Activated CD8-positive, alpha-beta memory T cell treated with anti-CD3 and anti-CD28 coated beads, Interleukin-2, amount 50 U/mL, for 24 hours (primary cell): ENCODE data around the gene JHY.
A peak's percentile ranks its signal among the peaks of the same experiment; 100 is the strongest.
"Not testable (repeated sequence)": the region's sequence is repeated elsewhere in the genome, so short reads cannot be mapped to it uniquely, and the experiment has no call there.

ENCODE experiments used
- DNase-seq: peaks from one replicate; pipeline ENCODE4 v3.0.0-alpha.2; 2020; ENCODE audit errors: extremely low read depth

The JHY gene

DNA sequence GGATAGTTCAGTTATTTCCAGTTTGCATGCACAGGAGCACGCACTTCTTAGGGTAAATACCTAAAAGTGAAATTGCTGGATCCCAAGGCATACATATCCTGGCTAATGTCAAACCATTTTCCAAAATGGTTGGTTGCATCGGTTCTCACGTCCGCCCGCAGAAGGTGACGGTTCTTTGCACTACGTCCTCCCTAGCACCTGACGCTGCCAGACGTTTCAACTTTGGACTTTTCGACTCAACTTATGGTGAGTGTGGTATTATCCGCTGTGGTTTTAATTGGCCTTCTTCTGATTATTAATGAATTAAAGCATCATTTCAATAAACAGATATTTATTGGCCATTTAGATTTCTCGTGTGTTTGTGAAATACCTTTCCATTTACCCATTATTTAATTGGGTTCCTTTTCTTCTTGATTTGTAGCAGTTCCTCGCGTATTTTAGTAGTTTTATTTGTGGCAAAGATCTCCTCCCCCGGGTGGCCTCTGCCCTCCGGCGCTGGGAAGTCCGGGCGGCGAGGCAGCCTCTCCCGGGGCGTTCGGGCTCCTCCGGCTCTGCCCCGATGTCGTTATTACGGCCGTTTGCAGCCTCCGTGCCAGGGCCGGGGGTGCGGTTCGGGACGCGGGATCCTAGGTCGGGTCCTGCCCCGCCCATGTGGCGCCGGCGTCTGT lies at the start of gene JHY:
Gene JHY, plus strand, starts transcription at position 571 of the 668 bp plus-strand sequence. CDS start 3,091 bp downstream, outside the sequence.
- DNase-seq = no peak

DNA sequence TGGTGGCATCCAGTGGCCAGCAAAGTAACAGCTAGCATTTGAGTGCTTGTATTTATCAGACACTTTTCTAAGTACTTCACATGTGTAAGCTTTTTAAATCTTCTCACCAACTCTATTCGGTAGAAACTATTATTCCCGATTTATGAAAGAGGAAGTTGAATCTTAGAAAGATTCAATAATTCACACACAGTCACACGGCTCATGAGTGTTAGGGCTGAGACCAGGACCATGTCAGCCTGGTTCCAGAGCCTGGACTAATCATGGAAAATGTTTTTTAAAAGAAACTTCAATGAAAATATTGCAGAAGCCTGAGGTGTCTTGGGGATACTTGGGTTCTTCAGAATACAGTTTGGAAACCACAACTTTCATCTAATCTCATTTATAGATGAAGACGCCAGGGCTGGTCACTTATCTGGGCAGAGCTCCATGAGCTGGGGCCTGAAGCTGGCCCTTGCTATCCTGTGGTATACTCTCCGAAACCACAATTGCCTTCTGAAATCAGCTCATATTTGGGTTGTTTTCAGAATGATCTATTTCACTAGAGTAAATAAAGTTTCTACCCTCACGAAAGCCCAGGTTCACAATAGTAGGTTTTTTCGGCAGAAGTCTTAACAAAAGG lies 48.6 kb upstream of the JHY start:
- DNase-seq = no peak

DNA sequence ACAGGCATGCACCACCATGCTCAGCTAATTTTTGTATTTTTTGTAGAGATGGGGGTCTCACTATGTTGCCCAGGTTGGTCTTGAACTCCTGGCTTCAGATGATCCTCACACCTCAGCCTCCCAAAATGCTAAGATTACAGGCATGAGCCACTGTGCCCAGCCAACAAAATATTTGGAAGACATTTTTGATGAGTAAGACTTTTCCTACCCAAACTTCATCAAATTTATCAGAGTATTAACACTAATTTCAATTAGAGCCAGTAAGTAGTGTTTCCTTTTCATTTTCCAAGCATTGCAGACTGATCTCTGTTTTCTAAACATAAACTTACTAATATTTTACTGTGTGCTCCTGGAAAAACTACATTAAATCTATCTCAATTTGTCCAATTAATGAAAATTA lies 45.6 kb upstream of the JHY start:
- DNase-seq = no peak

DNA sequence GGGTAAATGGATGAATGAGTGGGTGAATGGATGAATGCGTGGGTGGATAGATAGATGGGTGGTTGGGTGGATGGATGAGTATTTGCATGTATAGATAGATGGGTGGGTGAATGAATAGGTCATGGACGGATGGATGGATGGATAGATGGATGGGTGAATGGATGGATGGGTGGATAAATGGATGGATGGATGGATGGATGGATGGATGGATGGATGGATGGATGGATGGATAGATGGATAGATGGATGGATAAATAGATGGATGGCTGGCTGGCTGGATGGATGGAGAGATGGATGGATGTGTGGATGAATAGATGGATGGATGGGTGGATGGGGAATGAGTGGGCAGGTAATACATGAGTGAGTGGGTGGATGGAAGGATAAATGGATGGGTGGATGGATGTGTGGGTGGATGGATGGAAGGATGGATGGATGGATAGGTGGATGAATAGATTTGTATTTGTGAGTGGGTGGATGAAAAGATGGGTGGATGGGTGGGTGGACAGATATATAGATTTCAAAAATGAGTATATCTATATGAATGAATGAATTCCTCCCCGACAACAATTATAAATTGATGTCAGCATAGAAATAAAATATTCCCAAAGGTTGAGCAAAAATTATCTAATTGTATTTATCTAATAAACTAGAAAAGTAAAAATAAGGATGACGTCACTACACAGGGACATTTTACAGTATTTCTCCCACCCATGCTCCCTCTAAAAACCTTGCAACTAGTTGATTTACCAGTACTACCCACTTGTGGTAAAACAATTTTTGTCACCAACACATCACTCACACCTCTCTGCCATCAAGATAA lies 44.8 kb upstream of the JHY start:
- DNase-seq = no peak

DNA sequence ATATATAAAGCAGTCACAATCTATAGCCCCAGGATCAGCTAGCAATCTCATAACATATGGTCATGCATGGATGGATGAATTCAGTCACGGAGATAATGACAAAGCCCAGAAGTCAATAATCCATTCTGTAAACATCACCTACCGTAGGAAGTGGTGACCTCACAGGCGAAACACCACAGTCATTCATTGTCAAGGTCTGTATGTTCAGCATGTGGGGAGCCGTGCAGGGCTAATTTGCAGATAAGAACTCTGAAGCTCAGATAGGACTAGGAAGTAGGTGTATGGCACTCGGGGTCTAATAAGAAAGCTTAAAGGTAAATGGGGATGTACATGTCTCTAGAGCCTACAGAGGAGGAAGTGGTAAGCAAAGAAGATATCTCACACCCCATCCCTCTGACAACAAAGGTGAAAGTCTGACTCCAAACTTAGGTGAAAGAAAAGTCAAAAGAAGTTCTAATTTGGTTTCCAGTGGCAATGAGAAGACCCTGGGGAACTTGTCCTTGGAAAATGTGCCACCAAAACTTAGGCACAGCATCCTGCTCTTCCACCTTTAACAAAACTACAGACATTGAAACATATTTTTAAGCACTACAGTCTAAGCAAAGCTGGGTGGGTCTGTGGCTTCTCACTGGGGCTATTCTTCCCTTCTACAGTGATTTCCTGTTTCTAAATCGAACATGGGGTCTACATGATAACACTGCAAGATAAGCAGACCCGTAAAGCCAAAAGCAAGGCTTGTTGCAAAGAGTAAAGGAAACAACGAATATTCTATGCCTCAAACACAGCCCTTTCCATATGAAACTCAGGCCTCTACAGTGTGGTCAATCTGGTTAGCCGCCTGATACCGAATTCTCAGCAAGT lies 39.0 kb upstream of the JHY start:
- DNase-seq = peak; percentile 24

DNA sequence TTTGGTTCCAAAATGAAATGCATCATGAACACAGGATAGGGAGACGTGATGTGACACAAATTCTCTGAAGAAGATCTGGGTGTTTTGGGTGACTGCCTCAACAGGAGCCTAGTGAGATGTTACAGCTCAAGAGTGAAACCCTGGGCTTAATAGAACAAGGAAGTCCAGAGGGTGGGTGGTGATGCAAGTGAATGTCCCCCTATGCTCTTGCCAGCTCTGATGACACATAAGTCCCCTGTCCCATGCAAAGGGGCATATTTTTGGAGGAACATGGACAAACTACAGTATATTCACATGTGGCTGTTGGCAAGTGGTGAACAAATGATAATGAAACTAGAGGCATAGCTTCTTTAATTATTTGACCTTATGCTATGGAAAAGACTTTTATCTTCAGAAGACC lies 35.1 kb upstream of the JHY start:
- no peak for DNase-seq

DNA sequence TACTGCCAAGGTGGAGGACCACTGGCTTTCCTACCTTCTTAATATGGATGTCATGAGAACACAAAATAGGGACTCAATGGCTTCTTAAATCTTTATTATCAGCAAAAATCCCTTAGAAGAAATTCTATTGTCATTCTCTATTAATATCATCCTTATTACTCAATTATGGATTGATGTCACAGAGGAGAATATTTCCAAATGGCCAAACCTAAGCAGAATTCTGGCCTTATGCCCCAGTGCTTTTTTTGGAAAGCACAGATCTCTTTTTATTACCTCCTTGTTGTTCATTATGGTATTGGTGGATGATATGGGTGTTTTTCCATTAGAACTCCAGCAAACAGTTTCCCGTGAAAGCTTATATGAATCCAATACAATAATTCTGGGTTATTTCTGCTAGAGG lies 34.4 kb upstream of the JHY start:
- DNase-seq = no peak

DNA sequence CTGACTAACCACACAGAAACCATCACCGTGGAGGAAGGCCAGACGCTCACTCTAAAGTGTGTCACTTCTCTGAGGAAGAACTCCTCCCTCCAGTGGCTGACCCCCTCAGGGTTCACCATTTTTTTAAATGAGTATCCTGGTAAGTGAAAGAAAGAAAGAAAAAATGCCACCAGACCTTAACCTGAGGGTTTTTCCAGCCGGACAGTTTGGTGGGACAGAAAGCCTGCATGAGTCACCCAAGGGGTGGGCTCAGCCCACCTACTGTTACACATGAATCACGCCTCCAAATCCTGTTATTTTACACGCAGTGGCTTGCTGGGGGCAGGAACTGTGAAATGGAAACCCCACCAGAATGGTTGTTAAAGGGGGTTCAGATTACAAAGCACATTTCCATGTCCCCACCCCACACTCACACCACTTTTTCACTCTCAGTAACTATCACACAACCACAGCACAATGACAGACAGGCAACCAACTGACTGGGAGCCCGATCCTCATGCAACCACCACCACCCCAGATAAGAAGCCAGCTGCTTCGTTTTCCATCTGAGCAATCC lies 32.4 kb upstream of the JHY start:
- DNase-seq = peak; percentile 43

DNA sequence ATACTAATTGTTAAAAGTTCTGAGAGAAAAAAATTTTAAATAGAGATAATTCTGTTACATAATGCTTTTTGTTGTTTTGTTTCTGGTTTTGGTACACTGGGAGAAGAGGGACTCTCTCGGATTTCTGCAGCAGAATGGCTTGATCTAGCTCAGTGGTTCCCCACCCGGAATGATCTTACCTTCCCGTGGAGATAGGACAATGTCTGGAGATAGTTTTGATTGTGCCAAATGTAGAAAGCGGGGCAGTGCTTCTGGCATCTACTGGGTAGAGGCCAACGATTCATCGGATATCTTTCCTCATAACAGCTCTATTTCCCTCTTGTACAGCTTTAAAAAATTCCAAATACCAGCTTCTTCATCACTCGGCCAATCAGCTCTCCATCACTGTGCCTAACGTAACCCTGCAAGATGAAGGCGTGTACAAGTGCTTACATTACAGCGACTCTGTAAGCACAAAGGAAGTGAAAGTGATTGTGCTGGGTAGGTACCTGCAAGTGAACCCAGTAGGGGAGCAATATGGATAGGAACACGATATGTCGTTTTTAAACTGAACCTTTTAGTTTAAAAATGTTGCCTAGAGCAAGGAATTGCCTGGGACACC lies 31.1 kb upstream of the JHY start:
- DNase-seq = no peak

DNA sequence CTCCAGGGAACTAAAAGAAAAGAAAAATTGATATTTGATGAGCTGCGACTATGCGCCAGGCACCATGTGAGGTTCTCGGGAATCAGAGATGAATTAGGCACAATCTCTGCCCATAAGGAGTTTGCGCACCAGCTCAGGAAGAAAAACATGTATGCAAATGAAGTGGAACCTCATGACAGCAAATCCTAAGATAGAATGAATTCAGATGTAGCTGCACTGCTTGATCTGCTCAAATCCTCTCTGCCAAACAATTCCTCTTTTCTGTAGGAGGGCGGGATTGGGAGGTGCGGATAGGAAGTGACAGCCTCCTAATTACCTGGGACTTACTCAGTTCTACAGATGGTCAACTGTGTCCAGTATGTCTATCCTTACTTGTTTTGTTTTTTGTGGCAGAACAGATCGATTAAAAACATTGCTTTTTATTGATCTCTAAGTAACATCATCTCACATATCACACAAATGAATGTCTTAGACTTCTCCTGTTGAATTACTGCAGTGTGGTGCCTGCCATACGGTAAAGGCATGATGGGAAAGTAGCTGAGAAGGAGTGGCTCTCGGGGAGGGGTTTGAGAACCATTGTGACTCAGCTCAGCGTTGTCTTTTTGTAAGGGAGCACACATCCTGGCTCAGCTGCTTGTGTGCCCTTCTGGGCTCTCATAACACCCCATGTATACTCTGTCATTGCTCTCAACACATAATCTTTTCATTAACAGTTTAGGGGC lies 30.3 kb upstream of the JHY start:
- no peak for DNase-seq

DNA sequence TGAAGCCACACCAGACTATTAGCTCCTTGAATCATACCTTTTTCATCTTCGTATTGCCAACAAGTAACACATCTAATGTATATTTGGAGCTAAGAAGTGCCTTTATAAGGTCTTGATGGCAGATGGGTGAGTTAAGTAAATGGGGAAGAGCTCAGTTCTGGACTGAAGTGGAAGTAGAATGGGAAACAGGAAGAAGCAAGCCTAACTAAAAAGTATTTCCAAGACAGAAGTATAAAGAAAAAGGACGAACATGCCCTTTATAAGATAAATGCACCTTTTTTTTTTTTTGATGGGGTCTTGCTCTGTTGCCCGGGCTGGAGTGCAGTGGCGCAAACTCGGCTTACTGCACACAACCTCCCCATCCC lies 29.8 kb upstream of the JHY start:
- DNase-seq = no peak

DNA sequence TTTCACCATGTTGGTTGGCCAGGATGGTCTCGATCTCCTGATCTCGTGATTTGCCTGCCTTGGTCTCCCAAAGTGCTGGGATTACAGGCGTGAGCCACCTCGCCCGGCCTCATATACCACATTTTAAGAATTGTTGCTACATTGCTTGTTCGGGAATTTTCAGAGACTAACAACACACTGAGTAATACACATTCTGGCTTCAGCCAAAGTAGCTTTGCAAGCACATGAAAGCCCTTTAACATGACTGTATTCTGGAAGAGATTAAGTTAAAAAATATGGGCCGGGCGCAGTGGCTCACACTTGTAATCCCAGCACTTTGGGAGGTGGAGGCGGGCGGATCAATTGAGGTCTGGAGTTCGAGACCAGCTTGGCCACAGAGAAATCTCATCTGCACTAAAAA lies 29.3 kb upstream of the JHY start:
- DNase-seq = no peak

DNA sequence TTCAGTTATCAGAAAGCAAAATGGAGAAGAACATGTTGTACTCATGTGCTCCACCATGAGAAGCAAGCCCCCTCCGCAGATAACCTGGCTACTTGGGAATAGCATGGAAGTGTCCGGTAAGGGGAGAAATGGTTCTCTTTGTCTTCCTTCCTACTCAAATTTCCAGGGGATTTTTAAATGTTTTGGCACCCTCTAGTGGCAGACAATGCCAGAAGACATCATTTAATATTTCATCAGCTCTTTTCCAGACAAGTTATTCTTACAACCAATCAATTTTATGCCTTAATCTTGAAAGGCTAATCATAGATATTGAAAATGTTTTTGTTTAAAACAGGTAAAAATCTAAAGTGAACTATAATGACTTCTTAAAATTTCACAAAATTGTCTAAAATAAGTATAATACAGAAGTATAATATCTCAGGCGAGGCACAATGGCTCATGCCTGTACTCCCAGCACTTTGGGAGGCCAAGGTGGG lies 28.6 kb upstream of the JHY start:
- no peak for DNase-seq

DNA sequence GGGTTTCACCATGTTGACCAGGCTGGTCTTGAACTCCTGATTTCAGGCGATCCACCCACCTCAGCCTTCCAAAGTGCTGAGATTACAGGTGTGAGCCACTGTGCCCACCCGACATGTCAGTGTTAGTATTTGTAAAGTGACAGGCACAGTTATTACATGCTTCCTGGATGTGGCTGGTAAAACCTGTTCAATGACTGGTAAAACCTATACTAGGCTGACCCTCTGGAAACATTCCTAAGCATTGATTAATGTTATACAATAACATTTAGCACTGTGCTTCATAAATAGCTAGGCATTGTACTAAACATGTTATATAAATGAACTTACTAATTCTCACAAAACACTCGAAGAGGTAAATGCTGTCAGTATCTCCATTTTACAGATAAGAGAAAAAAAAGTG lies 20.9 kb upstream of the JHY start:
- DNase-seq = no peak

DNA sequence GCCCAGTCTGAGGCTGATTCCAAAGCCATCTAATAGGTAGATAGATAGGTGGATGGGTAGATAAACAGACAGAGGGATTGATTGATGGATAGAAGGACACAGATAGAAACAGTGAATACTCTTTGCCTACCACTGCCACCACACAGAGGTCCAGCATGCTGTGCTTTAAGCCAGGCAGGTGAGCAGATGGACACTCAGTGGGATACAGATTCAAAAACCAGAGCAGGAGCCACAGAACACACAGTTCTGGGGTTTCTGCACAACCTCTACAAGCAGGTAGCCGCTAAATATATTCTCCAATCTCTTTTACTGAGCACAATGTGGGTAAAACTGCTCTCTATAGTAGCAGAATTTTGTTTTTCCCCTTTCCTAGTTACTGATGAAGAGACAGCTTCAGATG lies 20.5 kb upstream of the JHY start:
- no peak for DNase-seq

DNA sequence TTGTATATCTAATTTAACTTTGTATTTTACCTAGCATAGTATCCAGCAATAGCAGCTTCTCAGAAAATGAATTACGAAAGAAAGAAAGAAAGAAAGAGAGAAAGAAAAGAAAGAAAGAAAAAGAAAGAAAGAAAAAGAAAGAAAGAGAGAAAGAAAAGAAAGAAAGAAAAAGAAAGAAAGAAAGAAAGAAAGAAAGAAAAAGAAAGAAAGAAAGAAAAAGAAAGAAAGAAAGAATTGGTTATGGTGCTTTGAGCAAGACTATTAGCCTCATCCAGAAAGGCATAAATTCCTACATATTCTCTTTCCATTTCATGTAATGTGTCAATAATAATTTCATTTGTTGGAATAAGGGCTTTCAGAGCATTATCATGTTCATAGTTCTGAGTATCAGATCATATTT lies 19.4 kb upstream of the JHY start:
- not testable (repeated sequence) for DNase-seq

DNA sequence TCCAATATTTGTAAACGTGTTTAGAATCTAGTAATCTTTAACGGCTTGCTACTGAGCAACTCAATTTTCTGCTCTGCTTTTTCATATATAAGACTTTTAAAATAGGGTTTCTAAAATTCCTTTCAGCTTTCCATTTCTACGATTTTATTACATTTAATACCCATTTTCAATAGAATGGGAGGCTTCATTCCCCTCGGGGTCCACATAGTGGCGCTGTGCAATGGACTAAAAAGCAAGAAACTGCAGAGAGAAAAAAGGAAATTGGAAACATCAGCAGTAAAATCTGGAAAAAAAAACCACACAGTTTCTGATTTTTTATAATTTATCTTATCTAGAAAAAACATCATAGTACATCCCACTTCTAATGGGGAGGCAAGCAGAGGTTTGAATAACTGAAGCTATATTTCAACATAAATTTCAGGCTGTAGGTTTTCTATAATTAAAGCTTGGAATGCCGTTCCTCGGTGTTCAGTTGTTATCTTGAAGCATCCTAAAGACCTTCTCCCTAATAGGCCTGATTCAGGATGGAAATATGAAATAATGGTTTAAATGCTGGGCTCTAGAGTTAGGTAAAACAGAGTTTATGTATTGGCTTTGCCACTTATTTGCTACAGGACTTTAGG lies 18.7 kb upstream of the JHY start:
- DNase-seq = no peak

DNA sequence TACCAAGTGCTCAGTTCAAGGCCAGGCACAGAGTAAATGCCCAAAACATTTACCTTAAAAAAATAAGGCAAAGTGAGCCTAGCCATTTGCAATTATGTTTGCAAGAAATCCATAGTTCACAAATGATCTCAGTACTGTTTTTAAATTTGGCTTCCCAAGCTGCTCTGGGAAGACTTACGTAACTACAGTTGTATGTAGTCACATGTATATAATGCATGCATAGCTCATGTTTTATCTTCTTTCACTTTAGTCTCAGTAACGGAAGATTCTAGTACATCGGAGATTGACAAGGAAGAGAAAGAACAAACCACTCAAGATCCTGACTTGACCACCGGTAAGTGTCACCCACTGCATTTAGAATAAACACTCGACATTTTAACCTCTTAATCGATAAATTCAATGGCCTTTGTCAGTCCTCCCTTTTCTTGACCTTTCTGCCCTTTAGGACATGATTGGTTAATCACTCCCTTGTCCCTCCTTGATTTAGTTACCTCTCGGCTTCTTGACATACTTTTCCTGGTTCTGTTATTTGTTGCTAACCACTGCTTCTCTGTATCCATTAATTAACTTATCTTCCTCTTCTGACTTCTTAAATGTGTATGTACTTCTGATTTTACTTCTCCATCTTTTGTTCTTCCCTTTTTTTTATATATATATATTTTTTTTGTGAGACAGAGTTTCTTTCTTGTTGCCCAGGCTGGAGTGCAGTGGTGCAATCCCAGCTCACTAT lies 18.0 kb upstream of the JHY start:
- no peak for DNase-seq

DNA sequence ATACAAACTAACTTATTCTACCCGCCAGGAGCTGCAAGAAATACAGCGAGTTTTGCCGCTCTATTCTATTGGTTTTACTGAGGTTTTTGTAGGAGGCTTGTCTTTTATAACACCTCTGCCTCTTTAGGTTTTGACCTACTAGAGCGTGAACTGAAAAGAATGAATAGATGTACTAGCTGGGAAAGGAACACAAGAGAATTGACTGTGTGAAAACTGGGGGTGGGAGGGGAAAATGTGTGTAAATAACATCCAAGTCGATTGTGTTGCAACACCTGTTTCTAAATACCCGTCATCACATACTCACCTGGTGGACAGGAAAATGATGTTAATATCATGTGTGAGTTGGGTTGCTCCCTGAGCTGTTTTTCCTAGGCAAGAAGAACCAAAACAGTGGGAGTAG lies 12.9 kb upstream of the JHY start:
- no peak for DNase-seq
